Vagina (tissue), 2 donors: ENCODE results near the gene IGDCC3.

Experiments used
- CTCF ChIP-seq, 3 experiments: fragments of 450-650 bp in 2 of 3; fragments of 200-600 bp in 1 of 3; sonication (generic) in 1 of 3; IDR thresholded peaks; one replicate each; pipeline ENCODE4 v1.5.1; 2017 to 2019; ENCODE audit warnings: antibody characterized with exemption in 3 of 3, mild to moderate bottlenecking in 2 of 3, moderate library complexity in 2 of 3
- POLR2A ChIP-seq, 2 donors: fragments of 450-650 bp; IDR thresholded peaks; one replicate each; pipeline ENCODE4 v1.6.1; 2017; ENCODE audit warnings: antibody characterized with exemption in 2 of 2, mild to moderate bottlenecking in 2 of 2, moderate library complexity in 2 of 2

DNA sequence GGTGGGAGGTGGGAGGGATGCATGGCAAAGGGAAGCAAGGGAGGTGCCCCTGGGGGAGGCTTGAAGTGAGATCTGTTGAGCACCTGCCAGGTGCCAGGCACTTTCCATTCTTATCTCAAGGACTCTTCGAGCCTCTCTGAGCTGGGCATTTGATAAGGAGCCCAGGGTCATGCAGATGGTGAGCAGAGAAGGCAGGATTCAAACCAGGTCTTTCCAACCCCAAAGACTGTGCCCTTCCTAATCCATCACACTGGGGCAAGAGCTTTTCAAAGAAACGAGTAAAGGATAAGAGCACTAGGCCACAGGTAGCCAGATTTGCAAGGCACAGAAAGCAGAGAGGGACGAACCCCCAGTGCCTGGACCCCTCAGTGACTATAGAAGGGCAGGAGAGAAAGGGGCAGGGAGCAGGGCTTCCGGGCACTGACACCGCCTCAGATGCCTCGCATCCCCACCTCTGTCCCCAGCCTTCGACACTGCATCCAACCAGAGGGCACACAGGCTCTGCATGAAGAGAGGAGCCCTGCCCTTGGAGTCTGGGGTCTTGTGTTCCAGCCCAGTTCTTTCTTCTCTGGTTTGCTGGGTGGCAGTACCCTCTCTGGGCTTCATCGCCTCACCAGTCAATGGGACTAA is 23.9 kb upstream of the IGDCC3 start:
- no peak for TF ChIP-seq CTCF (IDR thresholded peaks at IDR 0.05)
- TF ChIP-seq POLR2A (IDR thresholded peaks at IDR 0.05) = no peak
